ENCODE data around the gene SNAI1.

DNA sequence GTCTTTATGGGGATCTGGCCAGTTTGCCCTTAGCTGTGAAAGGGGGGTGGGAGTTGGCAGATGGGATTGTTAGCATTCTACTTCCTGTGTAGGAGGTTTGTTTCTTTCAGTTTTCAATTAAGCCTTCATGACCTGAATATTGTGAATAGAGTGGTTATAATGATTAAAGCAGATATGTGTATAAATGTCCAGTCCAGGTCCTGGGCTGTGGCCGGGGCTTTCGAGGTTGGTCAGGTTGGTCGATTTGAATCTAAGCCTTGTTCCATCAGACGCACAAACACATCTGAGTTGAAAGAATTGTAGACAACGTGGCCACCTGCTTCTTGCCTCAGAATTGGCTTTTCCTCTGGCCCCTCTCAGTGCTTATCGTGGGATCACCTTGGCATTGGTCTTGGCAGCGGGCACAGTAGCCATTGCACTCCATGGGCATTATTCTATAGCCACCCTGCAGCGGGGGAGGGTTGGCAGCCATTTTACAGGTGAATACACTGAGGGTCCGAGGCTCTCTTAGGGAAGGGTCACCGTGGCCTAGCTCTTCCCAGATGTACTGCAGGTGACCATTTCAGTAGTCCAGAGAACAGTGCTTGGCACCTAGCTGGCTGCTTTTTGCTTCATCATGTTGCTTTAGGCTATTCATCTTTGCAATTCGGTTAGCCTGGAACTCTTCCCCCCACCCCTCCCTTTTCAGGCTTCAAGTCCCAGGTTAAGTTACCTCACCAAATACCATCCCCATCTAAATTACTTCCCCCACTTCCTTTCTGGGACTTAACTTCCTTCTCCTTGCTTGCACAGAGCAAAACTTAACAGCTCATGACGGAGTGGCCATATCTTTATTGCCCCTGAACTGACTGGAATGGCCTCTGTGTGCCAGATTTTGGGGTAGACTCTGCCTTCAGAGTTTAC is 45.5 kb upstream of the SNAI1 start:
- TF ChIP-seq, protein P1, sequence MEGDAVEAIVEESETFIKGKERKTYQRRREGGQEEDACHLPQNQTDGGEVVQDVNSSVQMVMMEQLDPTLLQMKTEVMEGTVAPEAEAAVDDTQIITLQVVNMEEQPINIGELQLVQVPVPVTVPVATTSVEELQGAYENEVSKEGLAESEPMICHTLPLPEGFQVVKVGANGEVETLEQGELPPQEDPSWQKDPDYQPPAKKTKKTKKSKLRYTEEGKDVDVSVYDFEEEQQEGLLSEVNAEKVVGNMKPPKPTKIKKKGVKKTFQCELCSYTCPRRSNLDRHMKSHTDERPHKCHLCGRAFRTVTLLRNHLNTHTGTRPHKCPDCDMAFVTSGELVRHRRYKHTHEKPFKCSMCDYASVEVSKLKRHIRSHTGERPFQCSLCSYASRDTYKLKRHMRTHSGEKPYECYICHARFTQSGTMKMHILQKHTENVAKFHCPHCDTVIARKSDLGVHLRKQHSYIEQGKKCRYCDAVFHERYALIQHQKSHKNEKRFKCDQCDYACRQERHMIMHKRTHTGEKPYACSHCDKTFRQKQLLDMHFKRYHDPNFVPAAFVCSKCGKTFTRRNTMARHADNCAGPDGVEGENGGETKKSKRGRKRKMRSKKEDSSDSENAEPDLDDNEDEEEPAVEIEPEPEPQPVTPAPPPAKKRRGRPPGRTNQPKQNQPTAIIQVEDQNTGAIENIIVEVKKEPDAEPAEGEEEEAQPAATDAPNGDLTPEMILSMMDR (IDR thresholded peaks at IDR 0.05), result peak in 1 of 6 experiments; percentile 10
- no peak for TF ChIP-seq POLR2A (IDR thresholded peaks at IDR 0.05)

Measured in Peyer's patch (tissue), 4 donors.